Measurements from ENCODE around the gene CDX2. TPM values are rescaled to one million over a fixed set of nuclear protein-coding genes. Genes with fewer than 3 reads are reported as not detected.

CDX2 gene
- total RNA-seq, 1 experiment from 2014 or later: 5.1 TPM

DNA sequence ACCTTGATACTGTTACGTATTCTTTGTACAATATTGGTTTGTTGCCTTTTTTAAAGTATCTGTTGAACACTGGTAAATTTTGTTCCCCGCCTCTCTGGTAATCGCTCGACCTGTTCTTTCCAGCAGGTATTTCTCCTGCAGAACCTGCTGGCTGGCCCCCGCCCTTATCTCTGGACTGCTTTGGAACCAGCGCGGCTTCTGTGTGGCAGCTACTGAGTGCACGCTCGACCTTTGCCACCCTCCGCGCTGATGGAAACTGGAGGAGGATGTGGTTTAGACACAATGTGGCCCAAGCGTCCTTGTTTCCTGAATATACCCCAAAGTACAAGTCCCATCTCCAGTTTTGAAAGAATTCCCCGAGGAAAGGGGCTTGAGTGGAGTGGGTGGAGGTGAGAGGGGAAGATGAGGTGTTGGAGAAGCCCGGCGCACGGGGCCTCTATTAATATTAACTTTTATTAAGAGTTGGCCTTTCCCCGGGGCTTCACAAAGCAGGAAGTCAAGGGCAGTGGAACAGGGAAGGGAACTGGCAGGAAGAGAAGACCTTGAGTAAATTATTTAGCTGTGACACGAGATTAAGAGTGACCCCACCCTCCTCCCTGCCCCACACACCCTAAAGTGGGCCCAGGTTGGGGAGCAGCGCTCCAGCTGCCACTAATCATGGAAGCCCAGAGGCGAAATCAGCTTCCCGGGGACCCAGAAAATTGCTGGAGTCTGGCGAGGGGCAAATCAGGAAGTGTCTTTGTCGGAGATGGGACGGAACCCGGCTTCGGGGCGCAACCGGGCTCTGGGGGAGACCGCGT, 16.0 kb downstream of the CDX2 start:
- Histone ChIP-seq H3K36me3 (ENCODE audit: control insufficient read depth, insufficient read depth, low read length) (no peaks in the 10 kb centered on the region), H3K27ac (ENCODE audit: low read length) (peak overlapping the region; percentile 67), H3K27me3 (ENCODE audit: control insufficient read depth, insufficient read depth, low read length) (no peaks in the 10 kb centered on the region), H3K9me3 (ENCODE audit: control insufficient read depth, insufficient read depth, low read depth, low read length) (no peaks in the 10 kb centered on the region), H3K4me3 (ENCODE audit: low read depth in 2 of 2, low read length in 2 of 2) (peak overlapping the region; percentile 52 to 66), H3K4me1 (ENCODE audit: control insufficient read depth, insufficient read depth, low read length) (peaks cover 6% of the 10 kb centered on the region; the same call in 1 of the 2 replicates)
- CTCF ChIA-PET: interaction anchor here (0.6 to 2.6 kb wide), 7 partner anchors 31 to 690 kb away, joined by 3 to 24 read pairs (median 6); partner anchors contain the start of gene PDX1
- POLR2A ChIA-PET: interaction anchor here (0.7 kb wide), 1 partner anchor 84 kb away, joined by 3 read pairs; no protein-coding TSS in a partner anchor
- DNase-seq (ENCODE audit: low read depth, low spot score): no peak
- intact Hi-C loops (cut with micrococcal nuclease; ENCODE audit: unreplicated experiment) (loop anchor here (1.0 to 10.0 kb wide), 3 partner anchors 86 to 588 kb away; no protein-coding TSS in a partner anchor), in situ Hi-C loops (cut with HindIII; ENCODE audit: low pct_unique_long_range_greater_than_20kb, low sequenced_read_pairs) (loop anchor here (25.0 kb wide), 1 partner anchor 116 kb away; no protein-coding TSS in a partner anchor)
- no TSS peak for BruUV-seq (replicated peaks)
- TF ChIP-seq, protein P1, sequence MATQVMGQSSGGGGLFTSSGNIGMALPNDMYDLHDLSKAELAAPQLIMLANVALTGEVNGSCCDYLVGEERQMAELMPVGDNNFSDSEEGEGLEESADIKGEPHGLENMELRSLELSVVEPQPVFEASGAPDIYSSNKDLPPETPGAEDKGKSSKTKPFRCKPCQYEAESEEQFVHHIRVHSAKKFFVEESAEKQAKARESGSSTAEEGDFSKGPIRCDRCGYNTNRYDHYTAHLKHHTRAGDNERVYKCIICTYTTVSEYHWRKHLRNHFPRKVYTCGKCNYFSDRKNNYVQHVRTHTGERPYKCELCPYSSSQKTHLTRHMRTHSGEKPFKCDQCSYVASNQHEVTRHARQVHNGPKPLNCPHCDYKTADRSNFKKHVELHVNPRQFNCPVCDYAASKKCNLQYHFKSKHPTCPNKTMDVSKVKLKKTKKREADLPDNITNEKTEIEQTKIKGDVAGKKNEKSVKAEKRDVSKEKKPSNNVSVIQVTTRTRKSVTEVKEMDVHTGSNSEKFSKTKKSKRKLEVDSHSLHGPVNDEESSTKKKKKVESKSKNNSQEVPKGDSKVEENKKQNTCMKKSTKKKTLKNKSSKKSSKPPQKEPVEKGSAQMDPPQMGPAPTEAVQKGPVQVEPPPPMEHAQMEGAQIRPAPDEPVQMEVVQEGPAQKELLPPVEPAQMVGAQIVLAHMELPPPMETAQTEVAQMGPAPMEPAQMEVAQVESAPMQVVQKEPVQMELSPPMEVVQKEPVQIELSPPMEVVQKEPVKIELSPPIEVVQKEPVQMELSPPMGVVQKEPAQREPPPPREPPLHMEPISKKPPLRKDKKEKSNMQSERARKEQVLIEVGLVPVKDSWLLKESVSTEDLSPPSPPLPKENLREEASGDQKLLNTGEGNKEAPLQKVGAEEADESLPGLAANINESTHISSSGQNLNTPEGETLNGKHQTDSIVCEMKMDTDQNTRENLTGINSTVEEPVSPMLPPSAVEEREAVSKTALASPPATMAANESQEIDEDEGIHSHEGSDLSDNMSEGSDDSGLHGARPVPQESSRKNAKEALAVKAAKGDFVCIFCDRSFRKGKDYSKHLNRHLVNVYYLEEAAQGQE (IDR thresholded peaks at IDR 0.05; ENCODE audit: insufficient read depth in 1 of 2, low read depth in 2 of 2, low read length in 1 of 2): no peak
- TF ChIP-seq, protein P2, sequence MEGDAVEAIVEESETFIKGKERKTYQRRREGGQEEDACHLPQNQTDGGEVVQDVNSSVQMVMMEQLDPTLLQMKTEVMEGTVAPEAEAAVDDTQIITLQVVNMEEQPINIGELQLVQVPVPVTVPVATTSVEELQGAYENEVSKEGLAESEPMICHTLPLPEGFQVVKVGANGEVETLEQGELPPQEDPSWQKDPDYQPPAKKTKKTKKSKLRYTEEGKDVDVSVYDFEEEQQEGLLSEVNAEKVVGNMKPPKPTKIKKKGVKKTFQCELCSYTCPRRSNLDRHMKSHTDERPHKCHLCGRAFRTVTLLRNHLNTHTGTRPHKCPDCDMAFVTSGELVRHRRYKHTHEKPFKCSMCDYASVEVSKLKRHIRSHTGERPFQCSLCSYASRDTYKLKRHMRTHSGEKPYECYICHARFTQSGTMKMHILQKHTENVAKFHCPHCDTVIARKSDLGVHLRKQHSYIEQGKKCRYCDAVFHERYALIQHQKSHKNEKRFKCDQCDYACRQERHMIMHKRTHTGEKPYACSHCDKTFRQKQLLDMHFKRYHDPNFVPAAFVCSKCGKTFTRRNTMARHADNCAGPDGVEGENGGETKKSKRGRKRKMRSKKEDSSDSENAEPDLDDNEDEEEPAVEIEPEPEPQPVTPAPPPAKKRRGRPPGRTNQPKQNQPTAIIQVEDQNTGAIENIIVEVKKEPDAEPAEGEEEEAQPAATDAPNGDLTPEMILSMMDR (IDR thresholded peaks at IDR 0.05): no peak
- TF ChIP-seq SIN3A (IDR thresholded peaks at IDR 0.05; ENCODE audit: borderline replicate concordance, insufficient read depth, low read depth, low read length) (no peak), TCF7L2 (IDR thresholded peaks at IDR 0.05; ENCODE audit: low read depth, low read length) (no peak), POLR2AphosphoS5 (IDR thresholded peaks at IDR 0.05; ENCODE audit: low read depth, low read length) (no peak)
- peak; percentile 19 for ATAC-seq

DNA sequence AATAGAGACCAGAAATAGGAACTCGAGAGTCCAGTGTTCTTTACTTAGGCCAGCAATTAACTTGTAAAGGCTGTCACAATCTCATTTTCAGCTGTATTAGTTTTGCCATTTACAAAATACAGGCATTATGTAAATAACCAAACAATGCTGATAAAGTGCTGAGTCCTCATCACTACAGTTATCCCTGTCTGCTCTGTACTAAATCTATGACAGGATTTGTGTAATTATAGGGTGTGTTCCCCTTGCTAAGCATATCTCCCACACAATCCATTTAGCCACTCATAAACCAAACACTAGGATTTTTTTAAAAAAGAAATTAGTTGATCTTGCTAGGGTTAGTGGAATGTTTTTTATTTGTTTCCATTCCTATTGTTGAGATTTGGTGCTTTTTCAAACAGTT, 26.1 kb downstream of the CDX2 start:
- DNase-seq (ENCODE audit: low read depth, low spot score): no peak
- intact Hi-C loops (cut with micrococcal nuclease; ENCODE audit: unreplicated experiment): no loop called here
- CTCF ChIA-PET: no interaction called here
- no peaks in the 10 kb centered on the region for H3K36me3 ChIP-seq (ENCODE audit: control insufficient read depth, insufficient read depth, low read length)
- ATAC-seq: no peak
- BruUV-seq (replicated peaks): no TSS peak
- TF ChIP-seq SIN3A (IDR thresholded peaks at IDR 0.05; ENCODE audit: borderline replicate concordance, insufficient read depth, low read depth, low read length) (no peak), TCF7L2 (IDR thresholded peaks at IDR 0.05; ENCODE audit: low read depth, low read length) (no peak), POLR2AphosphoS5 (IDR thresholded peaks at IDR 0.05; ENCODE audit: low read depth, low read length) (no peak)
- TF ChIP-seq, protein P1 (IDR thresholded peaks at IDR 0.05; ENCODE audit: insufficient read depth in 1 of 2, low read depth in 2 of 2, low read length in 1 of 2): no peak
- TF ChIP-seq, protein P2 (IDR thresholded peaks at IDR 0.05): no peak
- no peak overlapping the region for H3K27ac ChIP-seq (ENCODE audit: low read length)
- H3K4me1 ChIP-seq (ENCODE audit: control insufficient read depth, insufficient read depth, low read length): no peaks in the 10 kb centered on the region; the same call in 1 of the 2 replicates
- H3K4me3 ChIP-seq (ENCODE audit: low read depth in 2 of 2, low read length in 2 of 2): no peak overlapping the region
- no peaks in the 10 kb centered on the region for H3K9me3 ChIP-seq (ENCODE audit: control insufficient read depth, insufficient read depth, low read depth, low read length)
- no peaks in the 10 kb centered on the region for H3K27me3 ChIP-seq (ENCODE audit: control insufficient read depth, insufficient read depth, low read length)
- POLR2A ChIA-PET: no interaction called here
- in situ Hi-C loops (cut with HindIII; ENCODE audit: low pct_unique_long_range_greater_than_20kb, low sequenced_read_pairs): no loop called here
